ENCODE measurements around the gene EDARADD.

EDARADD gene

GRCh38 chr1:236522937-236523703 is 129.0 kb downstream of the EDARADD start:
- peak in 1 of 2 donors; percentile 71 for DNase-seq
- no peaks in the 10 kb centered on the region for H3K27me3 ChIP-seq
- H3K36me3 ChIP-seq: peaks cover 0 to 23% (median 12%) of the 10 kb centered on the region in 3 donors
- intact Hi-C loops (cut with DNase I; ENCODE audit: low total_unique reads): loop anchor here (5.0 to 10.0 kb wide), 2 partner anchors 241 to 418 kb away; partner anchors contain the start of gene ERO1B
- peak overlapping the region; percentile 87 to 92 for H3K4me3 ChIP-seq
- H3K9me3 ChIP-seq: no peaks in the 10 kb centered on the region
- no peak for TF ChIP-seq CTCF (IDR thresholded peaks at IDR 0.05)
- peaks cover 0 to 11% (median 2%) of the 10 kb centered on the region in 4 donors for H3K4me1 ChIP-seq
- peak overlapping the region; percentile 83 to 85 for H3K27ac ChIP-seq

- no peak for TF ChIP-seq CTCF (IDR thresholded peaks at IDR 0.05)
- H3K36me3 ChIP-seq: peaks cover 0 to 25% (median 12%) of the 10 kb centered on the region in 3 donors
- H3K9me3 ChIP-seq: no peaks in the 10 kb centered on the region
- intact Hi-C loops (cut with DNase I; ENCODE audit: low total_unique reads): loop anchor here (5.0 to 10.0 kb wide), 2 partner anchors 241 to 419 kb away; partner anchors contain the start of gene ERO1B
- H3K27me3 ChIP-seq: no peaks in the 10 kb centered on the region
- H3K4me3 ChIP-seq: peak within 1 kb of the TSS; percentile 87 to 92
- peak within 1 kb of the TSS; percentile 83 to 85 for H3K27ac ChIP-seq
- DNase-seq: peak; percentile 90 to 93
- peaks cover 0 to 11% (median 2%) of the 10 kb centered on the region in 4 donors for H3K4me1 ChIP-seq
Observed at GRCh38 chr1:236523704-236524141, 129.6 kb downstream of the EDARADD start, which contains the start of gene LGALS8. Gene LGALS8 (plus strand): TSS chr1:236523982. CDS start chr1:236526071, 2,089 bp downstream.

DNA sequence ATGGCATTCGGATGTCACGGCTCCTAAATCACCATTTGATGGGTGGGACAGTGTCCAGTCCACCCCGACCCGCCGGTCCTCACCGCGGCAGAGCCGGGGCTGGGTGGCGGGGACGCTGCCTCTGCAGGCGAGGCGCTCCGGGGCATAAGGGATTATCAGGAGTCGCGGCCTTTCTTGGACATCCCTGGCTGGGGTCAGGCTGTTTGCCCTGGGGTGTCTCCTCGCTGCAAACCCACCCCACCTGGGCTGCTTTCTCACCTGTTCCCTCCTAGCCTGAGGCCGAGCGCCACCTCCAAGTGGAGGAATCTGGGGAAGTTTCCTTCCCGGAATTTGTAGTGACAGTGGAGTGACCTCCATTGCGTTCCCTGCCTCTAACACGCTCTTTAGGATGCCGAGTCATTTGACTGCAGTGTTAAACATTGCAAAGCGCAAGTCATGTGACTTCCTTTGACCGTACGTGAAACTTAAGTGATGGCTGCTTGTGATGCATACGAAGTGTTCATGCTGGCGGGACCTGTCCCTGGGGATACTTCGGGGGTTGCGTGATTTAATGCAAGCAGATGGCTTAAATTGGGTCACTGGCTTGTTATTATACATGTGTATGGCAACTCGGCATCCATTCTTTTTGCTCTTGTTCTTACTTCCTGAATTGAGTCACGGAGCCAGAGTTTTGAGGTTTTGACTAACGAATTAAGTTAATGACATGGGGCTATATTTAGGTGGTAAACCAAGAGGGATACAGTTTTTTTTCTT is 130.2 kb downstream of the EDARADD start:
- no peak for TF ChIP-seq CTCF (IDR thresholded peaks at IDR 0.05)
- intact Hi-C loops (cut with DNase I; ENCODE audit: low total_unique reads): loop anchor here (5.0 to 10.0 kb wide), 2 partner anchors 242 to 420 kb away; partner anchors contain the start of gene ERO1B
- DNase-seq: peak in 1 of 2 donors; percentile 43

GRCh38 chr1:236524895-236525184 is 130.8 kb downstream of the EDARADD start:
- peaks cover 0 to 11% (median 2%) of the 10 kb centered on the region in 4 donors for H3K4me1 ChIP-seq
- peak overlapping the region; percentile 87 to 92 for H3K4me3 ChIP-seq
- intact Hi-C loops (cut with DNase I; ENCODE audit: low total_unique reads): loop anchor here (5.0 to 10.0 kb wide), 2 partner anchors 243 to 420 kb away; partner anchors contain the start of gene ERO1B
- no peaks in the 10 kb centered on the region for H3K9me3 ChIP-seq
- no peaks in the 10 kb centered on the region for H3K27me3 ChIP-seq
- H3K27ac ChIP-seq: peak overlapping the region; percentile 83 to 85
- DNase-seq: no peak
- peaks cover 0 to 25% (median 12%) of the 10 kb centered on the region in 3 donors for H3K36me3 ChIP-seq
- no peak for TF ChIP-seq CTCF (IDR thresholded peaks at IDR 0.05)

More for the DNA sequence above, 130.2 kb downstream of the EDARADD start:
- H3K9me3 ChIP-seq: no peaks in the 10 kb centered on the region
- H3K4me1 ChIP-seq: peaks cover 0 to 11% (median 2%) of the 10 kb centered on the region in 4 donors
- peak overlapping the region; percentile 87 to 92 for H3K4me3 ChIP-seq
- H3K27me3 ChIP-seq: no peaks in the 10 kb centered on the region
- H3K36me3 ChIP-seq: peaks cover 0 to 25% (median 12%) of the 10 kb centered on the region in 3 donors
- H3K27ac ChIP-seq: peak overlapping the region; percentile 83 to 85

DNA sequence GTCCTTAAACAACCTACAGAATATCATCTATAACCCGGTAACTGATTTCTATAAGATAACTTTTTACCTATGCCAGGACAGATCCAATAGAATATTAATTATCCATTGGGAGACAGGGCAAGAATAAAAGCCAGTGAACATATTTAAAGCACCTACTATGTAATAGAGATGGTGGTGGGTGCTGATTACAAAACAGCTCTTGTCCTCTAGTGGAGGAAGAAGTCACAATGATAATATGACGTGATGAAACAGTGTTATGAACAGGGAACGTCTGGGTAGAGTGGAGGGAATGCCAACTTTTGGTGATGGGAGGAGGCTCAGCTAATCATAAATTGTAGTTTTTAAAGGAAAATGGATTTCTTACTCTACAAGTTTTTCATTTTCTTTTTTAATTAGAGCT is 132.0 kb downstream of the EDARADD start:
- H3K4me1 ChIP-seq: peaks cover 0 to 11% (median 2%) of the 10 kb centered on the region in 4 donors
- H3K36me3 ChIP-seq: peaks cover 0 to 25% (median 12%) of the 10 kb centered on the region in 3 donors
- no peaks in the 10 kb centered on the region for H3K27me3 ChIP-seq
- no peak overlapping the region for H3K27ac ChIP-seq
- DNase-seq: no peak
- no peak for TF ChIP-seq CTCF (IDR thresholded peaks at IDR 0.05)
- H3K9me3 ChIP-seq: no peaks in the 10 kb centered on the region
- intact Hi-C loops (cut with DNase I; ENCODE audit: low total_unique reads): loop anchor here (10.0 kb wide), 1 partner anchor 421 kb away; no protein-coding TSS in a partner anchor
- no peak overlapping the region for H3K4me3 ChIP-seq

All from tibial artery (tissue), 4 donors.